AG10803 (cell line): ENCODE results near the gene SCAF8.

Source experiments
- DNase-seq: peaks from one replicate; pipeline ENCODE4 v3.0.0; 2010; ENCODE audit warnings: low read depth
- H3K4me3 ChIP-seq: 2 replicates; pipeline ENCODE4 v1.5.1; 2011; ENCODE audit warnings: mild to moderate bottlenecking, low read length, control low read depth
- TF ChIP-seq, protein P1 (sequence below): conservative IDR thresholded peaks from 2 replicates; pipeline ENCODE4 v1.5.1; 2011; ENCODE audit warnings: mild to moderate bottlenecking, low read length, control low read depth, inconsistent platforms

SCAF8 gene

GRCh38 chr6:154872542-154873114, 139.4 kb downstream of the SCAF8 start:
- no peak for DNase-seq
- TF ChIP-seq, protein P1, sequence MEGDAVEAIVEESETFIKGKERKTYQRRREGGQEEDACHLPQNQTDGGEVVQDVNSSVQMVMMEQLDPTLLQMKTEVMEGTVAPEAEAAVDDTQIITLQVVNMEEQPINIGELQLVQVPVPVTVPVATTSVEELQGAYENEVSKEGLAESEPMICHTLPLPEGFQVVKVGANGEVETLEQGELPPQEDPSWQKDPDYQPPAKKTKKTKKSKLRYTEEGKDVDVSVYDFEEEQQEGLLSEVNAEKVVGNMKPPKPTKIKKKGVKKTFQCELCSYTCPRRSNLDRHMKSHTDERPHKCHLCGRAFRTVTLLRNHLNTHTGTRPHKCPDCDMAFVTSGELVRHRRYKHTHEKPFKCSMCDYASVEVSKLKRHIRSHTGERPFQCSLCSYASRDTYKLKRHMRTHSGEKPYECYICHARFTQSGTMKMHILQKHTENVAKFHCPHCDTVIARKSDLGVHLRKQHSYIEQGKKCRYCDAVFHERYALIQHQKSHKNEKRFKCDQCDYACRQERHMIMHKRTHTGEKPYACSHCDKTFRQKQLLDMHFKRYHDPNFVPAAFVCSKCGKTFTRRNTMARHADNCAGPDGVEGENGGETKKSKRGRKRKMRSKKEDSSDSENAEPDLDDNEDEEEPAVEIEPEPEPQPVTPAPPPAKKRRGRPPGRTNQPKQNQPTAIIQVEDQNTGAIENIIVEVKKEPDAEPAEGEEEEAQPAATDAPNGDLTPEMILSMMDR: no peak
- H3K4me3 ChIP-seq: no peak overlapping the region

- DNase-seq: no peak
- TF ChIP-seq, protein P1: no peak
These were observed 140.3 kb downstream of the SCAF8 start for GRCh38 chr6:154873546-154873945.

GRCh38 chr6:154874773-154875592, 141.8 kb downstream of the SCAF8 start:
- TF ChIP-seq, protein P1: no peak
- no peak overlapping the region for H3K4me3 ChIP-seq
- DNase-seq: peak; percentile 24

More at GRCh38 chr6:154873546-154873945, 140.3 kb downstream of the SCAF8 start:
- H3K4me3 ChIP-seq: no peak overlapping the region

DNA sequence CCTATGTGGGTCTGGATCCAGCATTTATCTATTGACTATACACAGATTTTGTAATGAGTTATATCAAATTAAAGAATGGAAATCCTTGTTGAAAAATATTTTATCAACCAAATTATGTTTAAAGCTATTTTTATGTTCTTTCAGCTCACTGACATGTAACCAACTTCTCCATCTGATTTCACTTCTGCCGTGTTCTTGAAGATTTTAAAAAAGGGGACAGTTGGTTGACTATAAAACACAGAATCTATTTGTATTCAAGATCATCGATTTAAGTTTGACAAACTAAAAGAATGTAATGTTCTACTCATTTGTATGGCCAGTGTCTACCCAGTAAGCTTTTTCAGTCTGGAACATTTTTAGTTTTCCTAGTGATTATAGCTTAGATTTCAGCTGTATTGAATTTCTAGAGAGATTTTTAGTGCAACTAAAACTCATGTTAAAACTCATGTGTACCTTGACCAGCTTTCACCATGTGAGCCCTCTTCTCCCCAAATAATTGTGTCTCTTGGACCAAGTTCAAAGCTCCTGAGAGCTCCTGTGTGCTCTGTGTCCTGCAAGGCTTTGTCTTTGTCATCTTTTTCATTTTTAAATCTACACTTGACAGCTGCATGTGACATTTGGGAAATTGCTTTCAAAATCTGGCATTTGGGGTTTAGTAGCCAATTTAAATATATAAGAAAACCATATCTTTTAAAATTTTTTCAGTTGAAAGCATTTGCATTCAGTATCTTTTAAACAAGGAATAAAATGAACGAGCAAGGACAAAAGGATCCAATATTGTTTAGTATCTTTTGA, 143.5 kb downstream of the SCAF8 start:
- no peak for DNase-seq
- TF ChIP-seq, protein P1: no peak
- H3K4me3 ChIP-seq: no peak overlapping the region

- no peak overlapping the region for H3K4me3 ChIP-seq
- TF ChIP-seq, protein P1: no peak
- DNase-seq: no peak
These were observed 145.8 kb downstream of the SCAF8 start for GRCh38 chr6:154878871-154879491.

- DNase-seq: peak; percentile 24
- TF ChIP-seq, protein P1: no peak
- H3K4me3 ChIP-seq: no peak overlapping the region
These were observed 148.9 kb downstream of the SCAF8 start for GRCh38 chr6:154882107-154882506.
